Dermis blood vessel endothelial cell (primary cell): ENCODE data around the gene VOPP1. TPM values are rescaled to one million over a fixed set of nuclear protein-coding genes. Genes with fewer than 3 reads are reported as not detected.
A peak's percentile ranks its signal among the peaks of the same experiment; 100 is the strongest.

Experiments used
- DNase-seq: peaks from one replicate; pipeline ENCODE4 v3.0.0; 2010
- total RNA-seq: library from RNA; depleted of rRNA; stranded (reverse); fragments of >200 nt; gene quantifications from 2 replicates; pipeline ENCODE4 v1.2.3, GENCODE V29; 2014

Gene VOPP1
- total RNA-seq, 1 donor from 2014 or later, result 140 TPM

DNA sequence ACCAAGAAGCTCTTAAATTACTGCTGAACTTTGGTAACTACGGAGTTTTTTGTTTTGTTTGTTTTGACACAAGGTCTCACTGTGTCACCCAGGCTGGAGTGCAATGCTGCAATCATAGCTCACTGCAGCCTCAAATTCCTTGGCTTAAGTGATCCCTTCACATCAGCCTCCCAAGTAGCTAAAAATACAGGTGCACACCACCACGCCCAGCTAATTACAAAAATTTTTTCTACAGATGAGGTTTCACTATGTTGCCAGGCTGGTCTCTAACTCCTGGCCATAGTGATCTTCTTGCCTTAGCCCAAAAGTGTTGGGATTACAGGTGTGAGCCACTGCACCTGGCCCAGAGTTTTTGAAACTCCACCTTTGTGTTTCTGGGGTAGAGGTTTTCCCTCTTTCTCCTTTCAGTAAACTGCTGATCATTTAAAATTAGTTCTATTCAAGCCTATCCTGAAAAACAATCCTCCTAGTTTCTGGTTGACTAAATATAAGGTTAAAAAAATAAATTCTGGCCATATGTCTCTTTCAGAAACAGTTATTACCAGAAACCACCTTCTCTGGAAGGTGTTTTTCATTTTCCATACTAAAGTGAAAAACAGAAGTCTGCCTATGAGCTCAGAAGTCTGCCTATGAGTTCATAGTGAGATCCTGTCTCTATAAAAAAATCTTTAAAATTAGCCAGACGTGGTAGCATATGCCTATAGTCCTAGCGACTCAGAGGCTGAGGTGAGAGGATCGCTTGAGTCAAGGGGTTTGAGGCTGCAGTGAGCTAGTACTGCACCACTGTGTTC is 63.9 kb downstream of the VOPP1 start:
- no peak for DNase-seq

GRCh38 chr7:55507743-55508142 is 64.6 kb downstream of the VOPP1 start:
- no peak for DNase-seq

DNA sequence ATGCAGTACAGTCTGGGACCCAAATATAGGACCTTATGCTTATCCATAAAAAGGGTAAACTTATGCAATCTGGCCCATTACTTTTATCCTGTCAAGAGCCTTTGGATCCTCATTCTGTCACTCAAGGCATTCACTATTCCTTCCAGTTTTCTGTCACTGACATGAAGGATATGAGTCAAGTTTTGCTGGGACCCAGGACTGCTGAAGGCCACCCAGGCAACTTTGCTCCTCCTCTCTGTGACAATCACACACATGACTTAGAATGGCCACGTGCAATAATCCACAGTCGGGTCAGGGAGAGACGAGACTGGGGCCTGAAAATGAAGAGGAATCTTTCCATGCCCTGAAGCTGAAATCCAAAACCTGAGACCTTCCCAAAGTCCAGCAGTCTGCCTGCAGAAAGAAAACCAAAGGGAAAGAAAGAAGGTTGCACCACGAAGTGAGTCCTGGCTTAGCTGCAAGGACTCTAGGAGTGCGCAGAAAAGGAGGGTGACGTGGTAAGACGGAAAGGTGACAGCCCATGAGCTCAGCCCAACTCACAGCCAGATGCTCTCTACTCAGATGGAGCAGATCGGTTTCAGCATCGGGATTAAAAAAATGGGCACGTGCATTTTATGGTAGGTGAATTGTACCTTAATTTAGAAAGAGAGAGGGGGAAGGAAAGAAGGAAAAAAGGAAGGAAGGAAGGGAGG is 67.2 kb downstream of the VOPP1 start:
- no peak for DNase-seq

GRCh38 chr7:55504093-55504859 is 68.0 kb downstream of the VOPP1 start:
- peak; percentile 35 for DNase-seq

GRCh38 chr7:55502858-55503440 is 69.4 kb downstream of the VOPP1 start:
- DNase-seq, result no peak

DNA sequence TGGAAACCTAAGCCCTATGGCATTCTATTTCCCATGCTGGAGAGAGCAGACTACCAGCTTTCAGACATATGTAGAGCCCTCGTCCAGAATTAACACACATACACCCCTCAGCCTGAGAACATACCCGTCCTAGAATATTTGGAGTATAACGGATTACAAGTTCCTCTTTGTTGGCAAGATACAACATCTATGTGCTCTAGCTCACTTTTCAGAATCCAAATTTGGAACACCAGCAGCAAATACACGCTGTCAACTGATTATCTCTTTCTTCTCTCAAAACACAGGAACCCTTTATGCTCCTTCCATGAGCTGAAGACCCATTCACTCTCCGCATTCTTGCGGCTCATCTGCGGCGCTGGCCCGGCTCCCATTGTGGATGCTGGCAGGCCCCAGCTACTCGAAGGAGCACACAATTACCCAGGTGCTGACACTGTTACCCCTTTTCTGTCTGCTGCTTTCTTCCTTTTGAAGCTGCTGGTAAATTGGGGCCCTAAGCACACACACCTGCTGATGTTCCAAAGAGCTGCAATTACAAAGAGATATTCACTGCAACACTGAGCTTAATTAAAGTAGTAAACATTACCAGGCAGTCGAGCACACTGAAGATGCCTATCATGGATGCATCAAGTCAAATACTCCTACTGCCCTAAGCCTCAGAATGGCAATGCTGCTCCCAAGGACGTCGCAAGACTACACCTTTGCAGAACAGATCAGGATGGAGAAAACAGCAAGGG is 70.0 kb downstream of the VOPP1 start:
- no peak for DNase-seq

GRCh38 chr7:55501611-55502010 is 70.7 kb downstream of the VOPP1 start:
- DNase-seq, result no peak

DNA sequence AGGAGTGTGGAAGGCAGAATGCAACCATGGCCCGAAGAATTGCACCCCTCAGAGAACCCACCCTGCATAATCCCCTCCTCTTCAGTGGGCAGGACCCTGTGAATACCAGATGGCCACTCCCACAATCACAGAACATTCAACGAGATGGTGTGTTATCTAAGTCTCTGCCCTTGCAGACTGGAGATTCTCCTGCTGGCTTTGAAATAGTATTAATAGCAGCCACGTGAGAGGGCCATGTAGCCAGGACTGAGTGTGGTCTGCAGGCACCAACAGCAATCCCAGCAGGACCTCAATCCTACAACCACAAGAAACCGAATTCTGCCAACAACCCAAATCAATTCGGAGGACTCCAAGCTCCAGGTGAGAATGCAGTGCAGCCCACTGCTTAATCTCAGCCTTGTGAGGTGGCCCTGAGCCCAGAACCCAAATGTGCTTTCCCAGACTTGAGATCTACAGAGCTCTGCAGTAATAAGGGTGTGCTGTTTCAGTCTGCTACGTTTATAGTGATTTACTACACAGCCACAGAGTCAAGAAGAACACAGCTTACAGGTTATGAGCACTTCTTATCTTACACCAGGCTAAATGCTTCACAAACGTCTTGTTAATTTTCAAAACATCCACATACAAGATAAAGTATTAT is 72.1 kb downstream of the VOPP1 start:
- no peak for DNase-seq

DNA sequence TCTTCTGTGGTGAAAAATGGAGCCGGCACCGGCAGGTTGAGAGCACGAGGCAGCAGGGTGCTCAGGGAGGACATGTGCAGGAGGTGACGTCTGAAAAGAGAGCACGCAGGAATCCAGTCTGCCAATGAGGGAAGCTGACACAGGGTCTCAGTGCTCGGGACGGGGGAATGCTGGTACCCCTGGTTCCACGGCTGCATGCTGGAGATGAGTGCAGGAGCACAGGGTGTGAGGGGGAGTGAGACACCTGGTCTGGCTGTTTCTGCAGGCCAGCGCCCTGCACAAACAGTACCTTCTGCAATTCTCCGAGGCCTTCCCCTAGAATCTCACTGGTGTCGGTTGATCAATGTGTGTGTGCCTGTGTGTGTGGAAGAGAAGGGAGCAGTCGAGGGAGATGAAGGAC is 72.7 kb downstream of the VOPP1 start:
- no peak for DNase-seq

GRCh38 chr7:55498770-55499169 is 73.5 kb downstream of the VOPP1 start:
- no peak for DNase-seq

- no peak for DNase-seq
Observed at GRCh38 chr7:55498142-55498541, 74.2 kb downstream of the VOPP1 start.

DNA sequence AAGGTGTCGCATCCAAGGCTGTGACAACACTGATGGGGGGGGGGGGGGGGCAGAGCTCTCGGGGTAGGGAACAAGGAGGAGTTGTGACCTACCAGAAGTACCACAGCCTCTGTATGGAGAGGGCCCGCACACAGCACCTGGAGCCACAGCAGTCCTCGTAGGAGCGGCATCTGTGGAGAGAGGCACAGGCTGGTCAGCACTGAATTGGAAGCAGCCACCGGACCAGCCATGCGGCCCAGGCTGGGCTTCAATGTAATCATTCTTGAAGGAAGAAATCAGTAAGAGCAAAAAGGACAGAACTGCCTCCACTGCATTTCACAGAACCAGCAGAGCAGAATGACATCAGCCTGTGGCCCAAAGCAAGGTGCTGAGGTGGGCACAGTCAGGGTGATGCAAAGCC is 74.8 kb downstream of the VOPP1 start:
- DNase-seq, result no peak

DNA sequence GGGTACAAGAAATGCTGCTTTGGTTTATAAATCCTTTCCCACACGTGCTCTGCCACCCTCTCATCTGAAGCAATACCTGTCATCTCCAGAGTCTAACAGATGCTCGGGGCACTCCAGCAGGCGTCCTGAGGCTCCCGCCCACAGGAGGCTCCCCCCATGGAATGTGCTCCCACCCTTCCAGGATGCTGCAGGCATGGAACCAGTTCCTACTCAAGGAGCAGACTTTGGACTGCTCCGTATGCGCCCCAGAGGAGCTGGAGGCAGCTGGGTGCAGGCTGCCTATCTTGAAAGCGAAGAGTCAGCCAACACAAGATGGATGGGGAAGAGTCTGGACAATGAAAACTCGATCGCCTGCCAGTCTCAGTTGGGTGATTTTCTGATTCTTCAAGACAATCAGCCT is 75.4 kb downstream of the VOPP1 start:
- DNase-seq, result no peak

DNA sequence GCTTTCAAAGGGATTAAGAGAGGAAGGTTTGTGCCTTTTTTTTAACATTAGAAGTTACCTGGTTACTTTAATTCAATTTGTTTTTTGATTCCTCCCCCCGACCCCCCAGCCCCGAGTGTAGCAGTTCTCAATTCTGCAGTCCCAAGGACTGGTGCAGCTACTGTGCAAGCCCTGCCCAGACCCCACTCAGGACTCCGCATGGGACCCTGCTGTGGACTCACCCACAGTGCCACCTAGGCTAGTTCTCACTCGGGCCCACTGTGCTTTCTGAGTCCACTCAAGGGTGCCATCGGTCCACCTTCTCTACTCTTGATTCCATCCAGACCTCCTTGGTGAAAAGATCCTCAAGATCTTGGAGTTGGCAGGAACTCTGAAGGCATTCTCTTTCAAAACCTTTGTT is 77.4 kb downstream of the VOPP1 start:
- no peak for DNase-seq

- no peak for DNase-seq
Observed at GRCh38 chr7:55493408-55493807, 78.9 kb downstream of the VOPP1 start.

DNA sequence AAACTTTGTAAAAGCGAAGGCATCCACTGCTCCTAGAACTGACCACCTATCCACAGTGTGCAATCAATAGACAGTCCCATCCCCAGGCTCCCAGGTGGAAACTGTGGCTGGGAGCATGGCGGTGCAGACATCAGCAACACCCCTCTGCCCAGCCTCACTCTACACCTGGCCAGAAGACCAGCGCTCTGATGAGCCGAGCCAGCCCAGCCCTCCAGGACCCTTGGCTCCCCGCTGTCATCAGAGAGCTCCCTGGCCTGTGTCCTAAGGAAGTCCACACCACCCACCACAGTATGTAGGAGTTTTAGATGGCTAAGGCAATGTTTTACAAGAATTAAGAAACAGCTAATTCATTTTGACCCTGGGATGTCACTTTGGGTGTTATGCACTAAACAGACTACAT is 81.0 kb downstream of the VOPP1 start:
- DNase-seq, result no peak

DNA sequence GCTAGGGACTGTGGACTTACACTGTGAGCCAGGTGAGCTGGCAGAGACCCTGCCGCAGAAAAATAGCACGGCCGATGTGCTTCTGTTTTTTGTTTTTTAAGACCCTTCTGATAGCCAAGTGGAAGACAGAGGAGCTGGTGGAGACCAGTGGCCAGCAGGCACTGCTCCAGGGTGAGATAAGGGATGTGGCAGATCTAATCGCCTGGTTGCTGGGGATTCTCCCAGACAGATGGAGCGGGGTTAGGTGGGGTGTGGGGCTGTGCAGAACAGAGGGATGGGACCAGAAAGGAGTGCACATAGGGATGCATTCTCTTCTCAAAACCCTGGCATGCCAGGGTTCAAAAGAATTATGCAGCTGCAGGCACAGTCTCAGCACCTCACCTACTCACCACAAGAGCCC is 82.2 kb downstream of the VOPP1 start:
- no peak for DNase-seq

- DNase-seq, result no peak
Observed at GRCh38 chr7:55489552-55489951, 82.8 kb downstream of the VOPP1 start.

GRCh38 chr7:55488804-55489340 is 83.4 kb downstream of the VOPP1 start:
- DNase-seq, result no peak

- DNase-seq, result no peak
Observed at GRCh38 chr7:55488216-55488615, 84.1 kb downstream of the VOPP1 start.

DNA sequence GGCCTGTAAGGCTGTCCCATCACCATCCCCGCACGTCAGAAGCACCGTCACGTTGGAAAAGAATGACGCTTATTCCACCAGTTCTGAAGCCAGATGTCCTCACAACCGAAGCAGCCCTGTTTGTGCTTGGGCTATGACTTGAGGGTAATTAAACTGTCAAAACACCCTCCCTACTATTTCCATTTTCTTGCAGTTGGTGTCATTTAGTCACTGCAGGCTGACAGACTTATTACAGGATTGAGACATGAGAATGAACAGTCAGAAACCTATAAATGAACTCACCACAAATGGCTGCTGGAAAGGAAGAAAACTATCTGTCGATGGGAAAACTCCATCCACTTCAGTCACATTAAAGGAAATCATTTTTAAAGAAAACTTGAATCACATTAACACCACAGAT is 85.3 kb downstream of the VOPP1 start:
- no peak for DNase-seq

DNA sequence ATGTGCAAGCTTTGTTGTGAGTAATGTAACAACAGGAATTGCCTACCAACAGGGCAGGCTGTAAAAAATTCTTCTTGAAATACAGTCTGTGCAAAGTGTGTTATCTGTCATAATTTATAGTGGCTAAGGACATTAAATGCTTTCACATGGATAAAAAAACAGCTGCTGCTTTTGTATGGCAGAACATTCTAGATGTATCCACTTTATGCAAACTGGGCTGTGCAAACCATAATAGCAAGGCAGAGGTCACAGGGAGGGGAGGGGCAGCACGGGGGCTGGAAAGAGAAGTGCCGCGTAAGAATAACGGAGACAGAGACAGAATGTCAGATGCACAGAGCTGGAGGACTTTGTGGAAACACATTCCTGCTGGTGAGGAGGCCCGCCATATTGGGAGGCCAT is 86.1 kb downstream of the VOPP1 start:
- DNase-seq, result no peak
